Stimulated activated CD8-positive, alpha-beta memory T cell treated with anti-CD3 and anti-CD28 coated beads, Interleukin-12 subunit alpha, Interleukin-12 subunit beta, amount 100 ng/mL, for 24 hours (primary cell): Measurements from ENCODE around the gene ISG20.

ENCODE experiments used
- DNase-seq: peaks from one replicate; pipeline ENCODE4 v3.0.0-alpha.2; 2020; ENCODE audit errors: extremely low read depth

ISG20 gene

GRCh38 chr15:88653200-88654064 is 14.6 kb downstream of the ISG20 start:
- no peak for DNase-seq

- DNase-seq, result no peak
These were observed 15.8 kb downstream of the ISG20 start for GRCh38 chr15:88654430-88655102.

- DNase-seq, result no peak
These were observed 16.3 kb downstream of the ISG20 start for GRCh38 chr15:88655103-88655553.

GRCh38 chr15:88655800-88656488 is 17.1 kb downstream of the ISG20 start:
- DNase-seq, result no peak

DNA sequence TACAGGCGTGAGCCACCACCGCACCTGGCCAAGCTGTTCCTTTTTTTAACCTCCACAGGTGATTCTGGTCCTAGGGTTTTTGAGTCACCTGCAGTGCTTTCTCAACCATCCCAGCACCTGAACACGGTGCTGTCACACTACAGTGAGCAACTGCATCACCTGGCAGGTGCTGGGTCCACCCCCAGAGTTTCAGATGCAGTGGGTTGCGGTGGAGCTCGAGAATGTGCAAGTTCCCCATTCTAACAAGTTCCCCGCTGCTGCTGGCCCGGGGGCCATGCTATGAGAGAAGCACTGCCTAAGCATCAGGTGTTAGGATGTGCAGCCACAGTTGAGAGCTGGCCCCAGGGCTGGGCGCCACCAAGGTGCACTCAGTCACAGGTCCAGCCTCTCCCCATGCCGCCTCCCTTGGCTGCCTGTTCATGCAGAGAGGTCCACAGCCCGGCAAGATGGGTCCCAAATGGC is 18.0 kb downstream of the ISG20 start:
- no peak for DNase-seq

- DNase-seq, result no peak
These were observed 18.7 kb downstream of the ISG20 start for GRCh38 chr15:88657326-88658069.

DNA sequence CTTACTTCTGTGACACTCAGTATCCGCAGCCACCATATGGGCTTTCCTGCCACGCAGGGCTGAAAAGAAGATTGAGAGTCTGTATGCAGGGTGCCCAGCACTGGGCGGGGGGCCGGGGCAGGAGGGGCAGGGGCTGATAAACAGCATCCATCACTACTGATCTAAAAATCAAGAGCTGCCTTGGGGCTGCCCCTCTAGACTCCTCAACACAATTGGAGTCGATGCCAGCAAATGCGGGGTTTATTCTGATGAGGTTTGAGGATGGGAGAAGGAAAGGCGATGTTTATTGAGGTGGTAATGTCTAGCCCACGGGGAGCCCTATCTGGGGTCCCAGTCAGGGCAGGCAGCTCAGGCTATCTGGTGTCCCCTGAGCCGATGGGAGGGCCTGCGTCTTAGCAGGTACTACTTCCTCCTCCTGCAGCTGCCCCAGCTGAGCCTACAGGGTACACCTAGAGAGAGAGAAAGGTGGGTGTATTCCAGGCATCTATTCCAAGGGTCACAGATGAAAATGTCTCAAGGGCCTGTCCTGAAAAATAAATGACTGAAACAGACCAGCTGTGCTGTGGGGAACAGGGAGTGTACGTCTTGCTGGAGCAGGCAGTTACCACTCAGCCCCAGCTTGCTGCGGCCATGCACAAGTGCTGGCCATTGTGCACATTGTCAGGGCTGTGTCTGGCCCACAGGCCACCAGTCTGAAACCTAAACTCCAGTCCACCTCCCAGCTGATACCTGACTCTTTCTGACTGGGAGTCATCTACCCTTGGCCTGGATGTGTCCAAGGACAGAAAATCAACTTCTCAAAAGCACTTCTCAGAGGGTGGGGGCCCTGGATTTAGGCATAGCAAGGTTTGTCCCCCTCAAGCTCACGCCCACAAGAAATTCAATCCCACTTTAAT is 19.5 kb downstream of the ISG20 start:
- DNase-seq, result no peak

DNA sequence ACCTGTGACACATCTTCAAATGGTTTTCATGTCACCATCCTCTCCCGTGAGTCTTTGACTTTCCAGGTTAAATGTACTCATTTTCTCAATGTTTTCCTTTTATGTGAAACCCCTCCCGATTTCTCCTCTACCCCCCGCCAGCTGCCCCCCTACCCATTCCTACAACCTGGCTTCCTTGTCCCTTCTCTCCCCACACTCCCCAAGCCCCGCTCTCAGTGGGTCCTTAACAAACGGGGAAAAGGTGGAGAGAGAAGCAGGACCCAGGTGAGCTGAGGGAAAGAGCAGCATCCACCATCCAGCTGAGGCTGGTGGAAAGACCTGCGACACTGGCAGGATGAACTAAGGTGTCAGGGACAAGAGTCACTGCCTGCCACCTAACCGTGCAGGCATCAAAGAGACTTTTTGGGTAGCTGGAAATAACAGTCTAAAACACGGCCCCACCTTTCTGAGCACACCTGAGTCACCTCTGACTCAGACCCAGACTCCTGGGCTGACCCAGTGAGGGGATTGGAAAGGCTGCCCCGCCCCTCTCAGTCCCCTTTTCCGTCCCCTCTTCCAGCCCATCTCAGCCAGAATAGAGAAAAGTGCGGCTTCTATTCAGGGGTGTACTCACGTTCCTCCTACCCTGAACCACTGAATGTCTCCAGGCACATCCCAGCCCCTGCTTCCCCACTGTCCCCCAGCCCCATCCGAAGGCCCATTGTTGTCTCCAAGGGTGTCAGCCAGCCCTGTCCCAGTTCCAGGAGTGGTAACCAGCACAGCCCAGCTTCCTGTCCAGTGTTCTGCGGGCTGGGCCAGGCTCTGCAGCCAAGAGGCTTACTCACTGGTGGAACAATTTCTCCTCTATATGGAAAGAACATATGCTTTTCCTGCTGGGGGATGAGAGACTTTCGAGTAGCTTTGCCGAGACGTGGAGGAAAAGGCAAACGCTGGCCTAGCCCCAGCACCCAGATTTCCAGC is 20.4 kb downstream of the ISG20 start:
- DNase-seq, result no peak

- DNase-seq, result no peak
These were observed 22.4 kb downstream of the ISG20 start for GRCh38 chr15:88661041-88661700.

- DNase-seq, result no peak
These were observed 23.1 kb downstream of the ISG20 start for GRCh38 chr15:88661761-88662556.

GRCh38 chr15:88663141-88663621 is 24.4 kb downstream of the ISG20 start:
- DNase-seq, result no peak

DNA sequence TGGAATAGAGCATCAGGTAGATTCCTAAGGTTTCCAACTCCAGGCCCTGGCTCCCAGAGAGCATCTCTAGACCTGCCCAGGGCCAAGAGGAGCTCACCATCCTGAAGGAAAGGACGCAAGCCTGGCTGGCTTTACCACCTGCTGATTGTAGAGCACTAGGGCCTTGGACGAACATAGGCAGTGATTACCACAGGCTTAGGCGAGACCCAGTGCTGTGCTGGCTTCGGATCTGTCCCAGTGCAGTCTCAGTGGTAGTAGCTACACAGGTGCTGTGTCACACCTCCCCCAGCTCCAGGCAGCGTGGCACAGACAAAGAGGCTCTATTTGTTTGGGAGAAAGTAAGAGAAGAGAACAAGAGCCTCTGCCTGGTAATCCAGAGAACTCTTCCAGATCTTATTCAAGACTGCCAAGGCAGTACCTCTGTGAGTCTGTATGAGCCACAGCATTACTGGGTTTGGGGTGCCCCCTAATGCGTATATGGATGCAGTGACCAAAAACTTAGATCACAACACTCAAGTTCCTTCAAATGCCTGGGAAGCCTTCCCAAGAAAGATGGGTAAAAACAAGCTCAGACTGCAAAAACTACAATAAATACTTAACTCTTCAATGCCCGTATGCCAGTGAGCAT is 25.4 kb downstream of the ISG20 start:
- DNase-seq, result no peak

- DNase-seq, result no peak
These were observed 35.8 kb downstream of the ISG20 start for GRCh38 chr15:88674661-88675060.

DNA sequence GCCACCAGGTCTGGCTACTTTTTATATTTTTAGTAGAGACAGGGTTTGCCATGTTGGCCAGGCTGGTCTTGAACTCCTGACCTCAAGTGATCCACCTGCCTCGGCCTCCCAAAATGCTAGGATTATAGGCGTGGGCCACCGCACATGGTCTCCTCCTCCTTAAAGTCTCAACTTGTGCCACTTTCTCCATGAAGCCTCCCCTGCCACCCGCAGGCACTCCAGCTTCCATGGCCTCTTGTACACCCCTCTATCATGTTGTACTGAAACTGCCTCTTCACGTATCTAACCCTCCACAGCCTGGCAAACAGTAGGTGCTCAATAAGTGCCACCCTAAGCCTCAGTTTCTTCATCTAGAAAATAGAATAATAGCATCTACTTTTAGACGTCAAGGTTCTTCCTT is 39.9 kb downstream of the ISG20 start:
- no peak for DNase-seq

DNA sequence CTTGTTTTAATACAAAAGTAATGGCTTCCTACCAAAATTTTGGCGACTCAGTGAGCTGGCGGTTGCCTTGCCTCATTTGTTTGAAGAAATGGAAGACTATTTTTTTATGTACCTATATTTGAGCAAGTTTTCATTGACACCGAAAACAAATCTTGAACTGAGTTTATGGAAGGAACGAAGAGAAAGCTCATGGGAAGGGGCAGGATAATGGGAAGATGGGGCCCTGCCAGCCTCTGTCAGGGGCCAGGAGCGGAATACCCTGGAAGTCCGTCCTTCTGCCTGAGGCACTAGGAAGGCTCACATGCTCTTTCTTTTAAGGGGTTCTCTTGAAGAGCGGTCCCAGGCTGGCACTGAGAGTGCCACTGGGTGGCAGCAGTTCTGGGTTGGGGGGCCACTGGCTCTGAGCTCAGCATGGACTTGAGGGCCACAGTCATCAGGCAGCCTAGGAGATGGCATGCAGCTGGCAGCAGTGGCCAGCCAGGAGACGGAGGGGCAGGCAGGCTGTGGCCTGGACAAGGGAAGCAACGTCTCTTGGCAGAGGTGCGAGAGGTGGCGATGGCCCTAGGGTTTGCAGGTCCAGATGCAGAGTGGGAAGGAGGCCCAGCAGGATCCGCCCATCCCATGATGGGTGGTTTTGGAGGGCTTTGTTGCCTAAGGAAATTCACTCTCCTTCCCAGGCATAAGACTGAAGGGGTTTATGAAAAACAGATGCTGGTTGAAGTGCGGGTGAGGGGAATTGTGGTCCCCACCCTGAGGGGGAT is 41.6 kb downstream of the ISG20 start:
- no peak for DNase-seq

- no peak for DNase-seq
These were observed 42.9 kb downstream of the ISG20 start for GRCh38 chr15:88681610-88682221.
